Measurements from ENCODE around the gene CYB561D1. TPM values are rescaled to one million over a fixed set of nuclear protein-coding genes. Genes with fewer than 3 reads are reported as not detected.

CYB561D1 gene
- polyA plus RNA-seq, 1 donor (not counting 4 experiments of a cell fraction or from before 2014, with no cell fraction given) = 4.9 TPM

DNA sequence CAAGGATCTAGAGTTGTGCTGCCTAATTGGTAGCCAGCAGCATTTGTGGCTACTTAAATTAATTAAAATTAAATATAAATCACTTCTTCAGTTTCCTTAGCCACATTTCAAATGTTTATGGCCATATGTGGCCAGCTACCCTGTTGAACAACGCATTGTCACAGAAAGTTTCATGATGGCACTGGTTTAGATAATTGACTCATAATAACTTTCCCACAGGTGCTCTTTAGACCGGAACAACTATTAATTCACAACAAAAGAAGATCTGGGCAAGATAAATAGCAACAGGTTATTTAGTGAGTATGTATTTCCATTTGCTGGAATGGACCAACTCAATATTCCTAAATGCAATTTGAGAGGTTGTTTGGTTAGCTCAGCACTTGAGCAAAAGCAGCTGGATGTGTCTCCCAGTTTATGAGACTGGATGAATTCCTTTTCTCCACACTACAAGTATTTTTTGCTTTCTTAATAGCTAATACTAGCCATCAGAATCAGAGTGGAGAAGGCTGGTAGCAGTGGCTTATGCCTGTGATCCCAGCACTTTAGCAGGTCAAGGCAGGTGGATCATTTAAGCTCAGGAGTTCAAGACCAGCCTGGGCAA, 19.3 kb downstream of the CYB561D1 start:
- no peak for DNase-seq (ENCODE audit: low read depth, low spot score)
- Histone ChIP-seq H3K27ac (ENCODE audit: control insufficient read depth, insufficient read depth, low read length) (no peak overlapping the region), H4K20me1 (ENCODE audit: control insufficient read depth, extremely low read depth, insufficient read depth, low read length) (no peaks in the 10 kb centered on the region), H3K79me2 (ENCODE audit: control insufficient read depth, insufficient read depth, low read length) (no peaks in the 10 kb centered on the region), H3K9me3 (ENCODE audit: control insufficient read depth, low read depth, low read length) (no peaks in the 10 kb centered on the region), H3K4me1 (ENCODE audit: control insufficient read depth, extremely low read depth, insufficient read depth, low read length) (peaks cover 9% of the 10 kb centered on the region), H3K36me3 (ENCODE audit: control insufficient read depth in 2 of 2, extremely low read depth in 1 of 2, insufficient read depth in 2 of 2, low read length in 2 of 2) (no peaks in the 10 kb centered on the region), H2AFZ (ENCODE audit: control insufficient read depth, low read length) (no peak overlapping the region), H3K9ac (ENCODE audit: control insufficient read depth, extremely low read depth, insufficient read depth, low read length) (no peak overlapping the region), H3K27me3 (ENCODE audit: control insufficient read depth, extremely low read depth, insufficient read depth, low read length) (peaks cover 27% of the 10 kb centered on the region), H3K4me2 (ENCODE audit: control insufficient read depth, extremely low read depth, insufficient read depth, low read depth, low read length) (no peak overlapping the region), H3K4me3 (ENCODE audit: control insufficient read depth in 2 of 3, extremely low read depth in 1 of 3, insufficient read depth in 2 of 3, low read depth in 1 of 3, low read length in 3 of 3) (no peak overlapping the region), H3K9me1 (ENCODE audit: control insufficient read depth, extremely low read depth, insufficient read depth, low read length) (no peaks in the 10 kb centered on the region)
- FAIRE-seq = no peak
- TF ChIP-seq, protein P1, sequence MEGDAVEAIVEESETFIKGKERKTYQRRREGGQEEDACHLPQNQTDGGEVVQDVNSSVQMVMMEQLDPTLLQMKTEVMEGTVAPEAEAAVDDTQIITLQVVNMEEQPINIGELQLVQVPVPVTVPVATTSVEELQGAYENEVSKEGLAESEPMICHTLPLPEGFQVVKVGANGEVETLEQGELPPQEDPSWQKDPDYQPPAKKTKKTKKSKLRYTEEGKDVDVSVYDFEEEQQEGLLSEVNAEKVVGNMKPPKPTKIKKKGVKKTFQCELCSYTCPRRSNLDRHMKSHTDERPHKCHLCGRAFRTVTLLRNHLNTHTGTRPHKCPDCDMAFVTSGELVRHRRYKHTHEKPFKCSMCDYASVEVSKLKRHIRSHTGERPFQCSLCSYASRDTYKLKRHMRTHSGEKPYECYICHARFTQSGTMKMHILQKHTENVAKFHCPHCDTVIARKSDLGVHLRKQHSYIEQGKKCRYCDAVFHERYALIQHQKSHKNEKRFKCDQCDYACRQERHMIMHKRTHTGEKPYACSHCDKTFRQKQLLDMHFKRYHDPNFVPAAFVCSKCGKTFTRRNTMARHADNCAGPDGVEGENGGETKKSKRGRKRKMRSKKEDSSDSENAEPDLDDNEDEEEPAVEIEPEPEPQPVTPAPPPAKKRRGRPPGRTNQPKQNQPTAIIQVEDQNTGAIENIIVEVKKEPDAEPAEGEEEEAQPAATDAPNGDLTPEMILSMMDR (optimal IDR thresholded peaks at IDR 0.05 in 1 of 3, IDR thresholded peaks at IDR 0.05 in 1 of 3, conservative IDR thresholded peaks at IDR 0.05 in 1 of 3; ENCODE audit: extremely low read depth in 1 of 3, insufficient read depth in 2 of 3, low read length in 3 of 3) = no peak
- TF ChIP-seq EZH2 (IDR thresholded peaks at IDR 0.05; ENCODE audit: low read length) = no peak
- dilution Hi-C loops (cut with MboI; ENCODE audit: extremely low pct_ligation_motif_present, low sequenced_read_pairs) = no loop called here

DNA sequence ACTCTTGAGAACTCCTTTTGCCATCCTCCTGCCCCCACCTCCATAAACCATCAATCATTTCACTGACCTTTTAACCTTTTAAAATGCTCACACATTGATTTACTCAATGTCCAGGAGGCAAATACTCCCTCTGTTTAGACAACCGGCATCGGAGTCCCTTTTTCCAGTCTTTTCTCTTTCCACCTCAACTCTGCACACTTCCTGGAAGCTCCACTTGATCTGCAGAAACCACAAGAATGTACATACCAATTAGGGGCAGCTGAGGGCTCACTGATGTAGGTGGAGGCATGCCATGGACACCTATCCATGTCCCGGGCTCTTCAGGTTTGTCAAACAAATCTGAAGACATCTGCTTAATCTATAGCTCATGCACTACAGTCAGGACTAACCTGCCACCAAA, 21.0 kb downstream of the CYB561D1 start:
- Histone ChIP-seq H3K27me3 (ENCODE audit: control insufficient read depth, extremely low read depth, insufficient read depth, low read length) (peaks cover 16% of the 10 kb centered on the region), H3K79me2 (ENCODE audit: control insufficient read depth, insufficient read depth, low read length) (no peaks in the 10 kb centered on the region), H3K9me1 (ENCODE audit: control insufficient read depth, extremely low read depth, insufficient read depth, low read length) (no peaks in the 10 kb centered on the region), H3K4me1 (ENCODE audit: control insufficient read depth, extremely low read depth, insufficient read depth, low read length) (peaks cover 7% of the 10 kb centered on the region), H3K9ac (ENCODE audit: control insufficient read depth, extremely low read depth, insufficient read depth, low read length) (no peak overlapping the region), H3K4me3 (ENCODE audit: control insufficient read depth in 2 of 3, extremely low read depth in 1 of 3, insufficient read depth in 2 of 3, low read depth in 1 of 3, low read length in 3 of 3) (no peak overlapping the region), H3K9me3 (ENCODE audit: control insufficient read depth, low read depth, low read length) (no peaks in the 10 kb centered on the region), H3K36me3 (ENCODE audit: control insufficient read depth in 2 of 2, extremely low read depth in 1 of 2, insufficient read depth in 2 of 2, low read length in 2 of 2) (no peaks in the 10 kb centered on the region), H3K4me2 (ENCODE audit: control insufficient read depth, extremely low read depth, insufficient read depth, low read depth, low read length) (no peak overlapping the region), H2AFZ (ENCODE audit: control insufficient read depth, low read length) (no peak overlapping the region), H3K27ac (ENCODE audit: control insufficient read depth, insufficient read depth, low read length) (no peak overlapping the region), H4K20me1 (ENCODE audit: control insufficient read depth, extremely low read depth, insufficient read depth, low read length) (no peaks in the 10 kb centered on the region)
- FAIRE-seq (no peak), DNase-seq (ENCODE audit: low read depth, low spot score) (no peak)
- dilution Hi-C loops (cut with MboI; ENCODE audit: extremely low pct_ligation_motif_present, low sequenced_read_pairs) = no loop called here
- TF ChIP-seq, protein P1 (optimal IDR thresholded peaks at IDR 0.05 in 1 of 3, IDR thresholded peaks at IDR 0.05 in 1 of 3, conservative IDR thresholded peaks at IDR 0.05 in 1 of 3; ENCODE audit: extremely low read depth in 1 of 3, insufficient read depth in 2 of 3, low read length in 3 of 3) = no peak
- no peak for TF ChIP-seq EZH2 (IDR thresholded peaks at IDR 0.05; ENCODE audit: low read length)

Measured in keratinocyte (primary cell).